Measurements from ENCODE around the gene PKD1L1.
"Not testable (repeated sequence)": the region's sequence is repeated elsewhere in the genome, so short reads cannot be mapped to it uniquely, and the experiment has no call there.

PKD1L1 gene

DNA sequence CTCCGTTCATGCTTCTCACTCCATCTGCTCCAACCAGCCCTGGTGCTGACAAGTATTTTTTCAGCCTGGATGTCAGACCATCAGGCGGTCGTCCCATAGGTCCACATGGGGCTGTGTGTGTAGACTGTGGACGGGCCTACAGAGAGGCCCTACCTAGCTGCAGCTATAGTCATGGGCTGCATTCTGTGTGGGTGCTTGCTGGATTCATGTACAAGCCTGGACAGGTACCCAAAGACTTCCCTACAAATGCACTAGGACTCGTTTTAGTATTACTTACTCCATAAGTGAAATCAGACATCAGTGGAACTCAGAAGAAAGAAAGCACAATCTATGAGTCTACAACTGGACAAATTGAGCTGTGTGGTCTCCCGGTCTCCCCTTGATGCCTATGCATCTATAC is 146.8 kb downstream of the PKD1L1 start:
- no peak for ATAC-seq
- TF ChIP-seq ISL1 (CRISPR knock-in tag; IDR thresholded peaks at IDR 0.05) (no peak), ZNF565 (CRISPR knock-in tag; conservative IDR thresholded peaks at IDR 0.05; ENCODE audit: low read depth) (no peak), ESRRG (CRISPR knock-in tag; IDR thresholded peaks at IDR 0.05) (no peak), ZFP30 (CRISPR knock-in tag; IDR thresholded peaks at IDR 0.05) (no peak)

GRCh38 chr7:47799524-47799923 is 148.7 kb downstream of the PKD1L1 start:
- ATAC-seq: no peak
- TF ChIP-seq OSR1 (CRISPR knock-in tag; IDR thresholded peaks at IDR 0.05) (no peak), ZNF8 (CRISPR knock-in tag; IDR thresholded peaks at IDR 0.05) (no peak), TOX (CRISPR knock-in tag; IDR thresholded peaks at IDR 0.05; ENCODE audit: borderline replicate concordance) (no peak), ISL1 (CRISPR knock-in tag; IDR thresholded peaks at IDR 0.05) (no peak), ZNF70 (CRISPR knock-in tag; IDR thresholded peaks at IDR 0.05) (no peak), PPARA (CRISPR knock-in tag; IDR thresholded peaks at IDR 0.05; ENCODE audit: borderline replicate concordance) (no peak), ZNF565 (CRISPR knock-in tag; conservative IDR thresholded peaks at IDR 0.05; ENCODE audit: low read depth) (no peak), ZFP30 (CRISPR knock-in tag; IDR thresholded peaks at IDR 0.05) (no peak), ARNTL (CRISPR knock-in tag; IDR thresholded peaks at IDR 0.05; ENCODE audit: borderline replicate concordance, low read depth) (no peak), GLIS3 (CRISPR knock-in tag; IDR thresholded peaks at IDR 0.05) (no peak), ESRRG (CRISPR knock-in tag; IDR thresholded peaks at IDR 0.05) (no peak), SNAI2 (CRISPR knock-in tag; IDR thresholded peaks at IDR 0.05) (no peak), POU6F1 (CRISPR knock-in tag; IDR thresholded peaks at IDR 0.05; ENCODE audit: borderline replicate concordance, low read depth) (no peak)

DNA sequence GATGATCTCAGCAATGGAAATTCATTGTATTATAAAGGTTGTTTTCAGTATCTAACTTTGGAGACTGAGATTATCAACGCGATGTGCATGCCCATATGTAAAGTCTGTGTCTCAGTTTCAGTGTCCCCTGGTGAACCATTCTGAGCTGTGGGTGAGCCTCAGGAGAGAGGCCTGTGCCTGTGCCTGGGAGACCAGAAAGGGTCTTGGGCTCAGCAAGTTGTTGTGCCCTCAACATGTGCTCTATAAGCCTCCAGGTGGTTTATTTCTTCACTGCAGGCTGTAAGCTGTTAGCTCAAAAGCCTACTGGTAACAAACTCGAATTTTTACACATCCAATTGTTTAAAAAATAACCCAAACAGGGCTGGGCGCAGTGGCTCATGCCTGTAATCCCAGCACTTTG is 151.9 kb downstream of the PKD1L1 start:
- ATAC-seq: peak; percentile 31; the same call in 2 of the 3 replicates
- no peak for TF ChIP-seq CSDC2 (CRISPR knock-in tag; IDR thresholded peaks at IDR 0.05)
- no peak for TF ChIP-seq GLIS3 (CRISPR knock-in tag; IDR thresholded peaks at IDR 0.05)
- no peak for TF ChIP-seq POU6F1 (CRISPR knock-in tag; IDR thresholded peaks at IDR 0.05; ENCODE audit: borderline replicate concordance, low read depth)
- no peak for TF ChIP-seq ZNF8 (CRISPR knock-in tag; IDR thresholded peaks at IDR 0.05)
- TF ChIP-seq ZC3H10 (CRISPR knock-in tag; IDR thresholded peaks at IDR 0.05): no peak
- no peak for TF ChIP-seq ARNTL (CRISPR knock-in tag; IDR thresholded peaks at IDR 0.05; ENCODE audit: borderline replicate concordance, low read depth)
- no peak for TF ChIP-seq ZFP3 (CRISPR knock-in tag; IDR thresholded peaks at IDR 0.05)
- no peak for TF ChIP-seq RARB (CRISPR knock-in tag; IDR thresholded peaks at IDR 0.05)
- TF ChIP-seq ZFP30 (CRISPR knock-in tag; IDR thresholded peaks at IDR 0.05): no peak
- TF ChIP-seq, protein P1, sequence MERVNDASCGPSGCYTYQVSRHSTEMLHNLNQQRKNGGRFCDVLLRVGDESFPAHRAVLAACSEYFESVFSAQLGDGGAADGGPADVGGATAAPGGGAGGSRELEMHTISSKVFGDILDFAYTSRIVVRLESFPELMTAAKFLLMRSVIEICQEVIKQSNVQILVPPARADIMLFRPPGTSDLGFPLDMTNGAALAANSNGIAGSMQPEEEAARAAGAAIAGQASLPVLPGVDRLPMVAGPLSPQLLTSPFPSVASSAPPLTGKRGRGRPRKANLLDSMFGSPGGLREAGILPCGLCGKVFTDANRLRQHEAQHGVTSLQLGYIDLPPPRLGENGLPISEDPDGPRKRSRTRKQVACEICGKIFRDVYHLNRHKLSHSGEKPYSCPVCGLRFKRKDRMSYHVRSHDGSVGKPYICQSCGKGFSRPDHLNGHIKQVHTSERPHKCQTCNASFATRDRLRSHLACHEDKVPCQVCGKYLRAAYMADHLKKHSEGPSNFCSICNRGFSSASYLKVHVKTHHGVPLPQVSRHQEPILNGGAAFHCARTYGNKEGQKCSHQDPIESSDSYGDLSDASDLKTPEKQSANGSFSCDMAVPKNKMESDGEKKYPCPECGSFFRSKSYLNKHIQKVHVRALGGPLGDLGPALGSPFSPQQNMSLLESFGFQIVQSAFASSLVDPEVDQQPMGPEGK (CRISPR knock-in tag; IDR thresholded peaks at IDR 0.05; ENCODE audit: borderline replicate concordance): no peak
- TF ChIP-seq ISL1 (CRISPR knock-in tag; IDR thresholded peaks at IDR 0.05): no peak
- TF ChIP-seq TCF4 (CRISPR knock-in tag; IDR thresholded peaks at IDR 0.05; ENCODE audit: borderline replicate concordance): no peak

DNA sequence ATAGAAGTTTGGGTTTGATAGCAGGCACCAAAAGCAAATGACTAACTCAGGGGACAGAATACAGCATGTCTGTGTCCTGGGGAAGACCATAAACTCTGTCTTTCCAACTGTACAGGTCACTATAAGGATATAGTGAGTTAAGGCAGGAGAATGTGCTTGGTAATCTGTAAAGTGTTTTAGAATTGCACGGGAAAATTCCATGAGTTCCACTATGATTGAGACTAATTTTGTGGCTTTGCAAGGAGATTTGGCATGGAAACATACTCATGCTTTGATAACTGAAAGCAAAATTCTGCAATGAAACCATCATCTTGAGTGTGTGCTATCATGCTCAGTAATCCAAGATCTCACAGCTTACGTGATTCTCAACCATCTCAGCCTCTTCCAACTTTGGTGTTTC is 152.6 kb downstream of the PKD1L1 start:
- TF ChIP-seq TCF4 (CRISPR knock-in tag; IDR thresholded peaks at IDR 0.05; ENCODE audit: borderline replicate concordance): no peak
- no peak for TF ChIP-seq OSR1 (CRISPR knock-in tag; IDR thresholded peaks at IDR 0.05)
- no peak for TF ChIP-seq RARB (CRISPR knock-in tag; IDR thresholded peaks at IDR 0.05)
- peak; percentile 41 for TF ChIP-seq ISL1 (CRISPR knock-in tag; IDR thresholded peaks at IDR 0.05)
- TF ChIP-seq BACH2 (CRISPR knock-in tag; IDR thresholded peaks at IDR 0.05; ENCODE audit: borderline replicate concordance): no peak
- no peak for TF ChIP-seq ZNF70 (CRISPR knock-in tag; IDR thresholded peaks at IDR 0.05)
- TF ChIP-seq ZFP3 (CRISPR knock-in tag; IDR thresholded peaks at IDR 0.05): no peak
- peak; percentile 14; the same call in 1 of the 2 replicates for TF ChIP-seq TOX (CRISPR knock-in tag; IDR thresholded peaks at IDR 0.05; ENCODE audit: borderline replicate concordance)
- TF ChIP-seq ZC3H10 (CRISPR knock-in tag; IDR thresholded peaks at IDR 0.05): peak; percentile 49; the same call in 1 of the 2 replicates
- ATAC-seq: peak; percentile 82

GRCh38 chr7:47795126-47795525 is 153.1 kb downstream of the PKD1L1 start:
- not testable (repeated sequence) for ATAC-seq
